ENCODE results near the gene SKAP1.

- no peak for TF ChIP-seq POLR2AphosphoS5 (IDR thresholded peaks at IDR 0.05)
- no peak for TF ChIP-seq CTCF (IDR thresholded peaks at IDR 0.05)
- no peak for TF ChIP-seq POLR2A (IDR thresholded peaks at IDR 0.05)
- TF ChIP-seq EP300 (IDR thresholded peaks at IDR 0.05), result no peak
Observed at GRCh38 chr17:48175692-48176470, 254.1 kb downstream of the SKAP1 start.

Data from gastroesophageal sphincter (tissue), 3 donors.